A549 (cell line): ENCODE data around the gene RAET1E.

Experiments
- CEBPB ChIP-seq, 2 experiments: fragments of >200 bp in 1 of 2; sonication (Bioruptor Twin) in 1 of 2; formaldehyde crosslinking in 1 of 2; IDR thresholded peaks; 2 replicates each; pipeline ENCODE4 v1.6.1; 2012 to 2016
- CHD2 ChIP-seq: fragments of 150-350 bp; IDR thresholded peaks from 2 replicates; pipeline ENCODE4 v1.6.1; 2014; ENCODE audit warnings: low read length; ENCODE audit not compliant: partially characterized antibody
- CTCF ChIP-seq: fragments of >200 bp; sonication (Bioruptor Twin); formaldehyde crosslinking; IDR thresholded peaks from 3 replicates; pipeline ENCODE4 v1.5.1; 2016
- EP300 ChIP-seq, 2 experiments: fragments of >200 bp; sonication (Bioruptor Twin); formaldehyde crosslinking; IDR thresholded peaks; 2 replicates in 1 of 2; 3 replicates in 1 of 2; pipeline ENCODE4 v1.6.1; 2016 to 2017
- MYC ChIP-seq: IDR thresholded peaks from 2 replicates; pipeline ENCODE4 v1.6.1; 2012; ENCODE audit warnings: mild to moderate bottlenecking, inconsistent platforms, low read length, improper control_type of control experiment, borderline replicate concordance
- NFE2L2 ChIP-seq: fragments of 150-350 bp; conservative IDR thresholded peaks from 2 replicates; pipeline ENCODE4 v1.6.1; 2014; ENCODE audit warnings: low read length
- POLR2A ChIP-seq: IDR thresholded peaks from 2 replicates; pipeline ENCODE4 v1.6.1; 2012; ENCODE audit warnings: mild to moderate bottlenecking, low read length
- REST ChIP-seq: fragments of 200-600 bp; sonication (generic); IDR thresholded peaks from 2 replicates; pipeline ENCODE4 v1.6.1; 2016; ENCODE audit warnings: antibody characterized with exemption, mild to moderate bottlenecking, moderate library complexity
- RFX5 ChIP-seq: fragments of 450-650 bp; IDR thresholded peaks from 2 replicates; pipeline ENCODE4 v1.7.1; 2014; ENCODE audit warnings: antibody characterized with exemption, mild to moderate bottlenecking, moderate library complexity

- TF ChIP-seq EP300 (IDR thresholded peaks at IDR 0.05) (no peak), CTCF (no peak), CEBPB (IDR thresholded peaks at IDR 0.05) (no peak), MYC (no peak), REST (no peak), CHD2 (no peak), POLR2A (no peak), NFE2L2 (no peak), RFX5 (no peak)
Measured at GRCh38 chr6:149935668-149936067, 37.8 kb upstream of the RAET1E start.
